ENCODE results near the gene DRD2.

- TF ChIP-seq RAD21 (IDR thresholded peaks at IDR 0.05; ENCODE audit: low read depth) (no peak), CREB1 (IDR thresholded peaks at IDR 0.05; ENCODE audit: low read depth) (no peak), YY1 (IDR thresholded peaks at IDR 0.05; ENCODE audit: low read depth) (no peak), EP300 (IDR thresholded peaks at IDR 0.05; ENCODE audit: borderline replicate concordance) (no peak), REST (IDR thresholded peaks at IDR 0.05; ENCODE audit: low read depth) (no peak), EGR1 (IDR thresholded peaks at IDR 0.05) (no peak), TEAD4 (IDR thresholded peaks at IDR 0.05) (no peak), TAF1 (IDR thresholded peaks at IDR 0.05; ENCODE audit: low read depth) (no peak), NFIC (IDR thresholded peaks at IDR 0.05) (no peak), FOXM1 (IDR thresholded peaks at IDR 0.05; ENCODE audit: borderline replicate concordance, low read depth) (no peak)
- TF ChIP-seq, protein P1, sequence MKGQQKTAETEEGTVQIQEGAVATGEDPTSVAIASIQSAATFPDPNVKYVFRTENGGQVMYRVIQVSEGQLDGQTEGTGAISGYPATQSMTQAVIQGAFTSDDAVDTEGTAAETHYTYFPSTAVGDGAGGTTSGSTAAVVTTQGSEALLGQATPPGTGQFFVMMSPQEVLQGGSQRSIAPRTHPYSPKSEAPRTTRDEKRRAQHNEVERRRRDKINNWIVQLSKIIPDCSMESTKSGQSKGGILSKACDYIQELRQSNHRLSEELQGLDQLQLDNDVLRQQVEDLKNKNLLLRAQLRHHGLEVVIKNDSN (IDR thresholded peaks at IDR 0.05), result no peak
- TF ChIP-seq, protein P2, sequence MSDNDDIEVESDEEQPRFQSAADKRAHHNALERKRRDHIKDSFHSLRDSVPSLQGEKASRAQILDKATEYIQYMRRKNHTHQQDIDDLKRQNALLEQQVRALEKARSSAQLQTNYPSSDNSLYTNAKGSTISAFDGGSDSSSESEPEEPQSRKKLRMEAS (IDR thresholded peaks at IDR 0.05), result no peak
These were observed 111.1 kb downstream of the DRD2 start for GRCh38 chr11:113363996-113364641.

Data from Ishikawa (cell line).